GM21360 (cell line): Measurements from ENCODE around the gene TMEM134.
A peak's percentile ranks its signal among the peaks of the same experiment; 100 is the strongest.
"Not testable (repeated sequence)": the region's sequence is repeated elsewhere in the genome, so short reads cannot be mapped to it uniquely, and the experiment has no call there.

Source experiments
- ATAC-seq: cut with Tn5 transposase; IDR thresholded peaks from one replicate; pipeline ENCODE4 v1.9.1; 2021; ENCODE audit warnings: mild to moderate bottlenecking, moderate library complexity; ENCODE audit not compliant: unreplicated experiment

TMEM134 gene

DNA sequence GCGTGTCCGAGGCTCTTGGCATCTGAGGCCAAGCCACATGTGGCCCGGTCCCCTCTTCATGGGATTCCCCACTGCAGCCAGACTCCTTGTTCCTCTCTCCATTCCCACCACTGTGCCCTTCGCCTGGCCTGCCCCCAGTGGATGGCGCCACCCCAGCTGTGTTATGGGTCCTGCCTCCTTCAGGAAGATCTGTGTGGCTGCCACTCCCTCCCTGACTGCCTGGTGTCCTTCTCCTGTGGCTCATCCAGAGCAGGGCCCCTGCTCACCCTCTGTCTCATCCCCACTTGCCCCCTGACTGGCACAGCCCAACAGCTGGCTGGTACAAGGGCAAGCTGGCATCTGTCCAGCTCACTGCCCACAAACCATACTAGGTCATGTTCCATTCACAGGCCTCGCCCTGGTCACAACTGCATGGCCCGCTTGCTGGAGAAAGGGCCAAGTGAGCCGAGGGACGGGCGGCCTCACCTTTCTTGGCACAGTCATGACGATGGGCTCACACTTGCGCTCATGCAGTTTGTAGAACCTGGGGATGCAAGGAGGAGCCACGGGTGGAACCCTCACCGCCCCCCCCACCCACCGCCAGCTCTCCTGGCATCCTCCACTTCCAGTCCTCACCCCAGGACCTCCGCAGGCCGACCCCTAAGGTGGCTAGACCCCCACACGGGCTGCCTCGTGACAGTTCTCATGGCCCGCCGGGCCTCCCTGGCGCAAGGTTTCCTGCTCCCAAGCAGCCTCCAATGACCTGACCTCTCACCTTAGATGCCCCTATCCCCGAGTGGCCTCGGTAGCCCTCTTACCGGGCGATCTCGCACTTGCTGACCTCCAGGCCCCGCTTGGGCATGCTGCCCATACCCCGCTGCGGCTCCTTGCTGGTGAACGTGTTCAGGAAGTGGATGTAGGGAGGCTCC lies 29.5 kb downstream of the TMEM134 start:
- no peak for ATAC-seq

DNA sequence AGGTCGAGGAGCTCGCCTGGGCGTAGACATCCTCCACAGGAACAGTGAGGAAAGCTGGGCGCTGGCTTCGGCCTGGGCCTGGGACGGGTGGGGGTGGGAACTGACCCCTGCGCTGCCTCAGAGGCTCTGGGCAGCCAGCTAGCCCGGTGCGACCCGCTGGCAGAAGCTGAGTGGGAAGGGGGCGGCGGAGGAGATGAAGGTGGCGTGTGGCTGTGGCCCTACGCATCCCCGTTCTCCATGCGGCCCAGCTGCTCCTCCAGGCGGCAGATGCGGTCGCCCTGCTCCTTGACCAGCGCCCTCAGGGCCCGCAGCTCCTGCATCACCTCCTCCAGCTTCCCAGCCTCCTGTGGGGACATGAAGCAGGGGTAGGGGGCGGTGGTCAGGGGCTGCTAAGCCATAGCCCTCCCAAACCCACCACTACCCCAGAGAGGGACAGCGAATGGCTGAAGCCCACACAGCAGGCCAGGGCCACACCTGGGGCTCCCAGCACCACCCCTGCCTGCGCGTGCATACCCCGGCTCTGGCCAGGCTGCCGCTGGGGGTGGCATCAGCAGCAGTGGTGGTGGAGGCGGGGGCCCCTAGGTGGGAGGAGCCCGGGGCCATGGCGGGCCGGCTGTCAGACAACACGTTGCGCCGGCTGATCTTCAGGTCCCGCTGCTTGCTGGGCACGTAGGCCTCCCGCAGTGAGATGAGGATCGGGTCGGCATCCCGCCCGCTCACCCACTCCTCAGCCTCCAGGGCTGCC lies 30.7 kb downstream of the TMEM134 start:
- no peak for ATAC-seq

DNA sequence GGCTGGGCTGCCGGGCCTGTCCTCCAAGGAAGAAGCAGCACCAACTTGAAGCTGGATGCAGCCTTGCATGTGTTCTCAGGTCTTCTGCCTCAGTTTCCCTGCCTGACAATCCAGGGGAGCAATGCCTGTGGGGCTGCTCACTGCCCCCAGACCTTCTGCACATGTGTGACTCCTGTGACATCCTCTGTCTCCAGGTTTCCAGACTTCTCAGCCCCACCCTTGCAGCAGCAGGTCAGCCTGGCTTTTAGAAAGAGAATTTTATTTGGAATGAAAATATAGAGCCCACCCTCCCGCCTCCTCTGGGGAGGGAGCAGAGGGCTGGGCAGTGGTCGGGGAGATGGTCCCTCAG lies 31.3 kb downstream of the TMEM134 start:
- ATAC-seq = no peak

DNA sequence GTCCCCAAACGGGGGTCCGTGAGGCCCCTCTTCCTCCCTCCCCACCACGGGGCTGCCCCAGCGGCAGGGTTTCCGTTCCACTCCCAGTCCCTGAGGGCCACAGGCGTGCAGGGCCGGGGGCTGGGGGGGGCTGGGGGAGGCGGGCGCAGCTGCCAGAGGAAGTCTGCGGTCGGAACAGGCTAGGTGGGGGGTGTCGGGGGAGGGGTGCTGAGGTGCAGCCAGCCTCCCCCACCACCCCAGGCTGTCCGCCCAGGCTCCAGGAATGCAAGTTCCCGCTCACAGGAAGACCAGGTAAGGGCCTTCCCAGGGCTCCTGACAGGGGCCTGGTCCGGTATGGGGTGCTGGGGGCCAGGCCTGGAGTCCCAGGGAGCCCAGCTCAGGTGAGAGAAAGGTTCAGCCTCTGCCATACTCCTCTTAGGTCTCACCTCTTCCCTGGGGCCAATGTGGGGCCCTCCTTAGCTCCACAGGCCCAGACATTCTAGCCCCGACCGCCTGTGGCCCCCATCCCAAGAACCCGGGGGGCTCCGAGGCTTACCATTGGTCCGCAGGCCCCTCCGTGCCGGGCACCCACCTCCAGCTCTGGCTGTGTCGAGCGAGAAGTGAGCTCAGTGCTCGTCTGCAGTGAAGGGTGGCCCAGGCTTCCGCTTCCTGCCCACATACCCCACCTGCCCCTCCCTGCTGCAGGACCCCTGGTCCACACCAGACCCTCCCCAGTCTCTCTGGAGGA lies 31.8 kb downstream of the TMEM134 start, which contains the start of gene PTPRCAP:
TSS of gene PTPRCAP (minus strand) at position 601 of the 727 bp plus-strand sequence. CDS start at position 538, 63 bp downstream.
- ATAC-seq = no peak

DNA sequence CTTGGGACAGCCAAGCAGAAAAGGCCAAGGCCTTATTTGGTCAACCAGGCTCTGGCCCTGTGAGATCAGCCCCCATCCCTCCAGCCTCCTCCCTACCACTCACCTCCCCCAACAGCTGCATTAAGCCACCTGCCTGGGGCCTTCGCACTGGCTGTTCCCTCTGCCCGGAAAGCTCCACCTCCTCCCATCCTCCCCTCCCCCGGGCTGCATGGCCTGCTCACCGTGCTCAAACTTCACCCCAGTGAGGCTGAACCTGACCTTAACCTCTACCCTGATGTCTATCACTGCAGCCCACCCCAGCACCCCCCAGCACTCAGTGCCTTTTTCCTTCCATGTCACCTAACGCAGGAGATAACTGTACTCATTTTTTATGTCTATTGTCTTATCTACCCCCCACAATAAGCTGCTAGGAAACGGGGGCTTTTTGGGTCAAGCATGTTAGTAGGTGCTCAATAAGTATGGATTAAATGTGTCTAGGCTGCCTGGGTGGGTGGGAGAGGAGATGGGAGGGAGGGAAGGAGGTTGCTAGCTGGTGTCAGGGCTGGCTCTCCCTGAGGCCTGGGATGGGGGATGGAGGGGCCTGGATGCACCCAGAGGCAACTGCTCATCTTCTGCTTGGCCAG lies 32.5 kb downstream of the TMEM134 start:
- ATAC-seq = no peak

DNA sequence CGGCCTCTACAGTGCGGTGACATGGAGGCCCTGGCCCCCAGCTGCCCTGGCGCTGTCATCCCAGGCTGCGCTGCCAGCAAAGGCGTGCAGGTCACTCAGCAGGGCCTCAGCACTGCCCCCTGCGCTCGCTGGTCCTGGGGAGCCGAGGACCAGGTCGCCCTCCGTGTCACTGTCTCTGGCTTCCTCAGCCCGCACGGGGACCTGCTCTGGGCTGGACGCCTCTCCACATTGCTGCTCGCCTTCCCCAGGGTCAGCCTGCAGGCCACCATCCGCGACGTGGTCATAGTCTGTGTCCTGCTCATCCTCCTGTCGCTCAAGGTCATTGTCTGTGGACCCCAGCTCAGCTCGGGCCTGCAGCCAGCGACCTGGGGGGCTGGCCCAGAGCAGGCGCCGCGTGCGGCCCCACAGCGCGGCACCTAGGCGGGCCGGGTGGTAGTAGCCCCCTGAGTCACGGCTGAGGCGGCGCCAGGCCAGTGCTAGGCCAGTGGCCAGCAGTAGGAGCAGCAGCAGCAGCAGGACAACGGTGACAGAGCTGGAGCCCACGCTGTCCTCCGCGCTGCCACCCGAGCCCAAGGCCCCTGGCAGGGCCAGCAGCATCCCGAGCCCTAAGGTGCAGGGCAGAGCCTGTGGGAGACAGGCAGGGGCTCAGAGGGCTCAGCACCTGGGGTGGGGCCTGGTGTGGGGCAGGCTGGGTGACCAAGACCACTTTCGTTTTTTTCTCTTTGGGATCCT lies 33.2 kb downstream of the TMEM134 start:
- no peak for ATAC-seq

DNA sequence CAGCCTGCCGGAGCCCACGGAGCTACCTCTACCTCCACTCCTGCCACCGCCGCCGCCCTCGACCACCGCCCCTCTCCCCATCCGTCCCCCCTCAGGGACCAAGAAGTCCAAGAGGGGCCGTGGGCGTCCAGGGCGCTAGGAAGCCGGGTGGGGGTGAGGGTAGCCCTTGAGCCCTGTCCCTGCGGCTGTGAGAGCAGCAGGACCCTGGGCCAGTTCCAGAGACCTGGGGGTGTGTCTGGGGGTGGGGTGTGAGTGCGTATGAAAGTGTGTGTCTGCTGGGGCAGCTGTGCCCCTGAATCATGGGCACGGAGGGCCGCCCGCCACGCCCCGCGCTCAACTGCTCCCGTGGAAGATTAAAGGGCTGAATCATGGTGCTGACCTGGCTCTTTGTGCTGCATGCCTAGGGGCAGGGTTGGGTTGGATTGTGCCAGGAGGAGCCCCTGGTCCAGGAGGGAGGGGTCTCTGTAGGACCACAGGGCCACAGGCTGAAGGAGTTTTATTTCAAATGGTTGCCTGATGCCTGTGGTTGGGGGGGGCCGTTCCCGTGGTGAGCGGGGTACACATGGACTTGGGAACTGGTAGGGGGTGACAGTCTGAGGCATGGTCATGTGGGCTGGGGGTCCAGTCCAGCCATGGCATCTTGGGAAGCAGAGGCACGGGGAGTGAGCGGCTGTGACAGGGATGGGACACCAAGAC lies 33.9 kb downstream of the TMEM134 start:
- no peak for ATAC-seq

DNA sequence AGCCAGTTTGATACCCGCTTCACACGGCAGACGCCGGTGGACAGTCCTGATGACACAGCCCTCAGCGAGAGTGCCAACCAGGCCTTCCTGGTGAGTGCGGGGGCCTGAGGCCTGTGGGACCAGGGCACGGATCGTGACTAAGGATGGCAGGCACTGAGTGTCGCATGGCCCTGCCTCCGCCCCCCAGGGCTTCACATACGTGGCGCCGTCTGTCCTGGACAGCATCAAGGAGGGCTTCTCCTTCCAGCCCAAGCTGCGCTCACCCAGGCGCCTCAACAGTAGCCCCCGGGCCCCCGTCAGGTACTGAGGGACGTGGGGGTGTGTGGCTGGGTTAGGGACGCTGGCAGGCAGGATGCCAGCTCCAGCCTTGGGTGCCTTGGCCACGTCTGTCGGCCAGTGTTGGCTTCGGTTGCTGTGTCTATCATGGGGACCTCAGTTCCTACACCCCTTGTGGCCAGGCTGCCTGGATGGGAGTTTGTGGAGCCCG lies 34.6 kb downstream of the TMEM134 start:
- ATAC-seq = no peak

DNA sequence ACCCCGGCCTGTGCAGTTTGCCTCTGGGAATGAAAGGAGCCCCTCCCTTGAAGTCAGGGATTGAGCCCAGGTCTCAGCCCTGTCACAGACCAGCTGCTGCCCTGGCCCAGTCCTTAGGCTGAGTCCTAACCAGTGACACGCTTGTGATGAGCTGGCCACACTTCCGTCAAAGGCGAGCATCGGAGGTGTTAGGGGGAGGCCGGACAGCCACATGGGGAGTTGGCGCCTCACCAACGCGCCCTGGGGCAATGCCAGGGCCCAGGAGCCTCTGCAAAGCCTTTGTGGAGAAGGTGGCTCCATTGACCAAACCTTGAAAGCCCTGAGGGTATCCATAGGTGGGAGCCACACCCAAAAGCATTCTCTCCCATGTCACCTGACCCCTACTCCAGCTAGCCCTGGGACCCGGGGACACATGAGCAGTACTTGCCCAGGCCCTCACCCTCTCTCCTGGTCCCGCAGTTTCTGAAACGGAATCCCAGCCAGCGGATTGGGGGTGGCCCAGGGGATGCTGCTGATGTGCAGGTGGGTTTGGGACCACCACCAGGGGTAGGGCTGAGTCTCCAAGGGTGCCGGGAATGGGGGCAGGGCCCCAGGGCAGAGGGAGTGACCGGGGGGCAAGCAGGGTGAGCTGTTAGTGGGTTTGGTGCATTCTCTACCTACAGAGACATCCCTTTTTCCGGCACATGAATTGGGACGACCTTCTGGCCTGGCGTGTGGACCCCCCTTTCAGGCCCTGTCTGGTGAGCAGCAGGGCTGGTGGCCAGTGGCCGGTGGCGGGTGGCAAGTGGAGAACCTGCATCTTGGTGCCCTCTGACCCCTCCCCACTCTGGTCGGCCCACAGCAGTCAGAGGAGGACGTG lies 35.3 kb downstream of the TMEM134 start:
- no peak for ATAC-seq

DNA sequence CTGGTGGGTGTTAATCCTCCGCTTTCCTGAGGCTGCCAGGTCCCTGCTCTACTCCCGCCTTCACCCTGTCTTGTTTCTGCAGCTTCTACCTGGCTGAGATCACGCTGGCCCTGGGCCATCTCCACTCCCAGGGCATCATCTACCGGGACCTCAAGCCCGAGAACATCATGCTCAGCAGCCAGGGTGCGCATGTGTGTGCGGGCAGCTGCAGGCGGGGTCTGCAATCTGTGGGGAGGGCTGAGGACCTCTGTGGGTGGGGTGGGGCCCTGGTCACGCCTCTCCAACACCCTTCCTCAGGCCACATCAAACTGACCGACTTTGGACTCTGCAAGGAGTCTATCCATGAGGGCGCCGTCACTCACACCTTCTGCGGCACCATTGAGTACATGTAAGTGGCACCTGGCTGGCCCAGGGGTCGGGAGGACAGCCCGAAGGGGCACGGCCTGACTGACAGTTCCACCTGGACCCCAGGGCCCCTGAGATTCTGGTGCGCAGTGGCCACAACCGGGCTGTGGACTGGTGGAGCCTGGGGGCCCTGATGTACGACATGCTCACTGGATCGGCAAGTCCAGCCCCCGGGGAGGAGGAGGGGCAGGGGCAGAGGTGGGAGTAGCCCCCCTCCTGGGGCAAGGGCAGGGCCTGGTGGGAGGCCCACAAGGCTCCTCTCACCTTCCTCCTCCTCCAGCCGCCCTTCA lies 36.2 kb downstream of the TMEM134 start:
- ATAC-seq = no peak

DNA sequence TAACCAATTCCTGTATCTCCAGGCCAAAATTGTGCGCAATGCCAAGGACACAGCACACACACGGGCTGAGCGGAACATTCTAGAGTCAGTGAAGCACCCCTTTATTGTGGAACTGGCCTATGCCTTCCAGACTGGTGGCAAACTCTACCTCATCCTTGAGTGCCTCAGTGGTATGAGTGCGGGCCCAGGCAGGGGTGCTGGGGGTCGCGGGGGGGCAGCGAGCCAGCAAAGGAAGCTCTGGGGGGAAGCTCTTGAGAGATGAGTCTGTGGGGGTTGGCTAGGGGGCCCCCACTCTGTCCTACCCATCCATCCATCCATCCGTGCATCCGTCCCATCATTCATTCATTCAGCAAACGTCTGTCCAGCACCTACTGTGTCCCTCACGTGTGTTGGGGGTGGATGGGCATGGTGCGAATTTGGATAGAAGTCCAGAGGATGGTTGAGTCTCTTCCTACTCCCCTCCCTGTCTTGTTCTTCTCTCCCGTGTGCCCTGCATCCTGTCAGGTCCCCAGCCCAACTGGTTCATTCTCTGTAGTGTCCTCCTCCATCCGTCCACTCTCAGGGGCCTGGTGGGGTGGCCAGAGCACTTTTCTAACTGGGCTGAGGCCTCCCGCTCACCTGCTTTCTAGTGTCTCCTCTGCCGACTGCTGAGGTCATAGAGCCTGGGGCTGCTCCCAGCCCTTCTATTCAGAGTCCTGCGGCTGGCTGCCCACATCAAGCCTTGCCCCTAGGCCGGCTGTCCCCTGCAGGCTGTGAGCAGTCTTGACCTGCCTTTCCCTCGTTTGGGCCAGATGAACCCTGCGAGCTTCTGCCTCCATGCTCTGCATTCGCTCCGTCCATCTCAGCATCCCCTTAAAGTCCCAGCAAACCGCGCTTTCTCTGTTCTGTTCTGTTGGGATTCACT lies 37.5 kb downstream of the TMEM134 start:
- no peak for ATAC-seq

DNA sequence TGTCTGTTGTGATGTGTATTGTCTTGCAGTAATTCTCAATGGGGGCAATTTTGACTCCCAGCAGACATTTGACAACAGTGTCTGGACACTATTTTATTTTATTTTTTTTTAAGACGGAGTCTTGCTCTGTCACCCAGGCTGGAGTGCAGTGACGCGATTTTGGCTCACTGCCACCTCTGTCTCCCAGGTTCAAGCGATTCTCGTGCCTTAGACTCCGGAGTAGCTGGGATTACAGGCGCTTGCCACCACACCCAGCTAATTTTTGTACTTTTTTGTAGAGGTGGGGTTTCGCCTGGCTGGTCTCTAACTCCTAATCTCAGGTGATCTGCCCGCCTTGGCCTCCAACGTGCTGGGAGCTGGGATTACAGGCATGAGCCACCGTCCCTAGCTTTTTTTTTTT lies 39.3 kb downstream of the TMEM134 start:
- ATAC-seq = no peak

DNA sequence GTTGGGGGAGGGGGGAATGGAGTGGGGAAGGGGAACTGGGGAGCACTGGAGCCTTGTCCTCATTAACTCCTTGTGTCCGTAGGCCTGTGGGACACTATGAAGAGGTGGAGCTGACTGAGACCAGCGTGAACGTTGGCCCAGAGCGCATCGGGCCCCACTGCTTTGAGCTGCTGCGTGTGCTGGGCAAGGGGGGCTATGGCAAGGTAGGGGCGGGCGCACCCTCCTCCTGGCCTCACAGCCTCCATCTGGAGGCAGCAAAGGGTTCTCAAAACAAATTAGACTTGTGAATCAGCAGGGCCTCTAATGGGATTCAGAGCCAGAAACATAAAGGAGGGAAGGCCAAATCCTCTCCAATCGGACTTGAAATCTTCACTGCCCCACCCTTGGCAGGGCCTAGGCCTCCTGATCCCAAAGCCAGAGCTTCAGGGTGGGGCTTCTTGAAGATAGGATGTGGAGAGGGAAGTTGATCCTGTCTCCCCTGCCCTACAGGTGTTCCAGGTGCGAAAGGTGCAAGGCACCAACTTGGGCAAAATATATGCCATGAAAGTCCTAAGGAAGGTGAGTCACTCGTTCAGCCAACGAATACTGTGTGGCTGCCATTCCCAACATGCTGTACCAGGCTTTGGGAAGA lies 39.9 kb downstream of the TMEM134 start:
- no peak for ATAC-seq

DNA sequence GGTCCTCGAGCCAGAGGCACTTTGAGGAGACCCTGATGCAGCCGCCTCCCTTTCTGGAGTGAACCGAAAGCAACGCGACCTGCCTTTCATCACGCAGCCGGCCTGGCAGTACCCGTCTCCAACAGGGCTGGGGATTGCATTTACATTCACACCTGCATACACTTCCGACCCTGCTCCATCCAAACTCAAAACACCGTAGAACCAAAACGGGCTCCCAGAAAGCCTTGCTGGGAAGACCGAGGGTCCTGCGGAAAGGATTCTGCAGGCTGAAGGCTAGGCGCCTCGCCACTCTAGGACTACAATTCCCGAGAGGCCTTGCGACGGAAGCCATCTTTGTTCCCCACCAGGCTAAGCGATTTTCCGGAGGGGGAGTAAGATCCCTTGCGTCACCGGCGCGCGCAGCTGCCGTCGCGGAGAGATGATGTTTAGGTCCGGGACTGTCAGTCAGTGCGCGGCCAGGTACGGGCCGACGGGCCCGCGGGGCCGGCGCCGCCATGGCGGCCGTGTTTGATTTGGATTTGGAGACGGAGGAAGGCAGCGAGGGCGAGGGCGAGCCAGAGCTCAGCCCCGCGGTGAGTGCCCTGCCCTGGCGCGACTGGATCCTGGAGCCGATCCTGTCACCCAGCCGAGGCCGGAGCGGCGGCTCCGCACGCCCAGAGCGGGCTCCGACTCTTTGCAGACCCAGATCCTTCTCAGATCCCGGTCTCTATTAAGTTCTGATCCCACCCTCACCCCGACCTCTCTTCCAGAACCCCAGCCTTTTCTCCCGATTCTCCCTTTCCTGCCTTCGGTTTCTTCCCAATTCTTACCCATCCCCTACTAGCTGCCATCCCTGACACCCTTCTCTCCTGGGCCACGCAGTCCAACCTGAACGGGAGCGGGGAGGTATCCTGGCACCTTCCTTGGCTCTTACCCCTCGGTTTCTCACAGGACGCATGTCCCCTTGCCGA lies 40.7 kb downstream of the TMEM134 start, which contains the start of gene RPS6KB2:
TSS of gene RPS6KB2 (plus strand) at position 443 of the 950 bp plus-strand sequence. CDS start at position 495, 52 bp downstream.
- ATAC-seq = peak; percentile 76

DNA sequence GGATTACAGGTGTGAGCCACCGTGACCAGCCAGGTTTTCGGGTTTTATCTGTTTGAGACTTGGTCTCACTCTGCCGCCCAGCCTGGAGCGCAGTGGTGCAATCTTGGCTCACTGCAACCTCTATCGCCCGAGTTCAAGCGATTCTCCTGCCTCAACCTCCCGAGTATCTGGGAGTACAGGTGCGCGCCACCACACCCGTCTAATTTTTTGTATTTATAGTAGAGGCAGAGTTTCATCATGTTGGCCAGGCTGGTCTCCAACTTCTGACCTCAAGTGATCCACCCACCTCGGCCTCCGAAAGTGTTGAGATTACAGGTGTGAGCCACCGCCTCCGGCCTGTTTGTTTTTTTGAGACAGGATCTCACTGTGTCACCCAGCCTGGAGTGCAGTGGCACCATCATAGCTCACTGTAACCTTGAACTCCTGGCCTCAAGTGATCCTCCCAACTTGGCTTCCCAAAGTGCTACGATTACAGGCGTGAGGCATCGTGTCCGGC lies 41.6 kb downstream of the TMEM134 start:
- ATAC-seq = not testable (repeated sequence)
